Osteocyte (in vitro differentiated cells): ENCODE results near the gene OTOP1. TPM values are rescaled to one million over a fixed set of nuclear protein-coding genes. Genes with fewer than 3 reads are reported as not detected.
"Not testable (repeated sequence)": the region's sequence is repeated elsewhere in the genome, so short reads cannot be mapped to it uniquely, and the experiment has no call there.

ENCODE experiments used
- DNase-seq: peaks from one replicate; pipeline ENCODE4 v3.0.0; 2021; ENCODE audit warnings: mixed read lengths; ENCODE audit not compliant: unreplicated experiment; ENCODE audit errors: extremely low spot score
- H3K27ac Mint-ChIP-seq: one replicate; pipeline ENCODE4 v1.8.0; 2021; ENCODE audit warnings: mild to moderate bottlenecking, mixed read lengths; ENCODE audit not compliant: unreplicated experiment
- H3K27me3 Mint-ChIP-seq: one replicate; pipeline ENCODE4 v1.8.0; 2021; ENCODE audit warnings: mixed read lengths; ENCODE audit not compliant: unreplicated experiment
- H3K36me3 Mint-ChIP-seq: one replicate; pipeline ENCODE4 v1.8.0; 2021; ENCODE audit warnings: mixed read lengths; ENCODE audit not compliant: unreplicated experiment
- H3K4me1 Mint-ChIP-seq: one replicate; pipeline ENCODE4 v1.8.0; 2021; ENCODE audit warnings: mixed read lengths; ENCODE audit not compliant: unreplicated experiment
- H3K4me3 Mint-ChIP-seq: one replicate; pipeline ENCODE4 v1.8.0; 2021; ENCODE audit warnings: mild to moderate bottlenecking, moderate library complexity, mixed read lengths; ENCODE audit not compliant: unreplicated experiment
- H3K9me3 Mint-ChIP-seq: one replicate; pipeline ENCODE4 v1.8.0; 2021; ENCODE audit warnings: mixed read lengths; ENCODE audit not compliant: unreplicated experiment
- CTCF ChIP-seq: fragments of 200-600 bp; sonication (generic); IDR thresholded peaks from 2 replicates; pipeline ENCODE4 v1.5.0; 2021; ENCODE audit warnings: antibody characterized with exemption, mild to moderate bottlenecking, moderate library complexity
- total RNA-seq: library from RNA; stranded (reverse); gene quantifications from 2 replicates; pipeline ENCODE4 v1.2.1, GENCODE V29; 2021

OTOP1 gene
- total RNA-seq, 1 donor from 2014 or later, result not detected

- H3K27me3 Mint-ChIP-seq, result peaks cover 6% of the 10 kb centered on the region
- H3K36me3 Mint-ChIP-seq, result no peaks in the 10 kb centered on the region
- no peak overlapping the region for H3K4me3 Mint-ChIP-seq
- H3K27ac Mint-ChIP-seq, result no peak overlapping the region
- H3K9me3 Mint-ChIP-seq, result no peaks in the 10 kb centered on the region
- TF ChIP-seq CTCF, result no peak
- no peak for DNase-seq
- no peaks in the 10 kb centered on the region for H3K4me1 Mint-ChIP-seq
Observed at GRCh38 chr4:4170596-4171150, 56.1 kb downstream of the OTOP1 start.

GRCh38 chr4:4167981-4168780 lies 58.5 kb downstream of the OTOP1 start:
- H3K27me3 Mint-ChIP-seq, H3K36me3 Mint-ChIP-seq, H3K9me3 Mint-ChIP-seq, DNase-seq, H3K4me3 Mint-ChIP-seq, H3K4me1 Mint-ChIP-seq, H3K27ac Mint-ChIP-seq: not testable (repeated sequence)

GRCh38 chr4:4166986-4167385 lies 59.7 kb downstream of the OTOP1 start:
- H3K4me1 Mint-ChIP-seq, DNase-seq, H3K27me3 Mint-ChIP-seq, H3K4me3 Mint-ChIP-seq, H3K27ac Mint-ChIP-seq, H3K9me3 Mint-ChIP-seq, H3K36me3 Mint-ChIP-seq: not testable (repeated sequence)

- not testable (repeated sequence) for H3K27me3 Mint-ChIP-seq, H3K9me3 Mint-ChIP-seq, H3K4me1 Mint-ChIP-seq, H3K27ac Mint-ChIP-seq, DNase-seq, H3K4me3 Mint-ChIP-seq, H3K36me3 Mint-ChIP-seq
Observed at GRCh38 chr4:4165701-4166392, 60.9 kb downstream of the OTOP1 start.

GRCh38 chr4:4164532-4165173 lies 62.1 kb downstream of the OTOP1 start:
- H3K4me3 Mint-ChIP-seq, H3K4me1 Mint-ChIP-seq, H3K9me3 Mint-ChIP-seq, H3K36me3 Mint-ChIP-seq, DNase-seq, H3K27ac Mint-ChIP-seq, H3K27me3 Mint-ChIP-seq: not testable (repeated sequence)

GRCh38 chr4:4162186-4162585 lies 64.5 kb downstream of the OTOP1 start:
- H3K27me3 Mint-ChIP-seq, H3K4me1 Mint-ChIP-seq, DNase-seq, H3K27ac Mint-ChIP-seq, H3K4me3 Mint-ChIP-seq, H3K36me3 Mint-ChIP-seq, H3K9me3 Mint-ChIP-seq: not testable (repeated sequence)

GRCh38 chr4:4160956-4161665 lies 65.6 kb downstream of the OTOP1 start:
- not testable (repeated sequence) for H3K27ac Mint-ChIP-seq, H3K36me3 Mint-ChIP-seq, H3K9me3 Mint-ChIP-seq, H3K27me3 Mint-ChIP-seq, H3K4me1 Mint-ChIP-seq, DNase-seq, H3K4me3 Mint-ChIP-seq
